ENCODE data around the gene CRB3. TPM values are rescaled to one million over a fixed set of nuclear protein-coding genes. Genes with fewer than 3 reads are reported as not detected.

Gene CRB3
- total RNA-seq, 1 experiment from 2014 or later = 53.9 TPM

- H3K27me3 ChIP-seq (replicated peaks; ENCODE audit: control insufficient read depth, insufficient read depth, low read length) = no peaks in the 10 kb centered on the region
- no peaks in the 10 kb centered on the region for H3K36me3 ChIP-seq (ENCODE audit: control insufficient read depth, insufficient read depth, low read length)
- Mint-ChIP-seq H3K27me3 (ENCODE audit: insufficient read depth, unreplicated experiment) (peaks cover 3% of the 10 kb centered on the region), H3K27ac (ENCODE audit: unreplicated experiment) (no peak overlapping the region), H3K4me1 (ENCODE audit: low read depth, unreplicated experiment) (peaks cover 11% of the 10 kb centered on the region), H3K9me3 (ENCODE audit: unreplicated experiment) (no peaks in the 10 kb centered on the region), H3K4me3 (ENCODE audit: unreplicated experiment) (no peak overlapping the region), H3K36me3 (ENCODE audit: insufficient read depth, unreplicated experiment) (no peaks in the 10 kb centered on the region)
- H3K4me1 ChIP-seq = no peaks in the 10 kb centered on the region
- no peaks in the 10 kb centered on the region for H3K9me3 ChIP-seq
- ChIA-PET CTCF (interaction anchor here (1.2 kb wide), 1 partner anchor 13 kb away, joined by 4 read pairs; no protein-coding TSS in a partner anchor), POLR2A (no interaction called here)
- BruUV-seq (replicated peaks) = no TSS peak
- intact Hi-C loops (cut with micrococcal nuclease; ENCODE audit: unreplicated experiment) = no loop called here
- no peak for DNase-seq
- no peak for TF ChIP-seq CTCF (IDR thresholded peaks at IDR 0.05; ENCODE audit: insufficient read depth in 1 of 2, low read depth in 1 of 2, low read length in 1 of 2, severe bottlenecking in 1 of 2, unreplicated experiment in 1 of 2)
- H3K4me3 ChIP-seq (ENCODE audit: low read depth, low read length) = no peak overlapping the region
Measured at GRCh38 chr19:6489278-6490061, 25.4 kb downstream of the CRB3 start.

GRCh38 chr19:6490134-6490533 lies 26.1 kb downstream of the CRB3 start:
- Mint-ChIP-seq H3K27me3 (ENCODE audit: insufficient read depth, unreplicated experiment) (peaks cover 3% of the 10 kb centered on the region), H3K27ac (ENCODE audit: unreplicated experiment) (no peak overlapping the region), H3K4me3 (ENCODE audit: unreplicated experiment) (peak overlapping the region; percentile 34), H3K9me3 (ENCODE audit: unreplicated experiment) (no peaks in the 10 kb centered on the region), H3K4me1 (ENCODE audit: low read depth, unreplicated experiment) (peaks cover 15% of the 10 kb centered on the region), H3K36me3 (ENCODE audit: insufficient read depth, unreplicated experiment) (no peaks in the 10 kb centered on the region)
- Histone ChIP-seq H3K4me3 (ENCODE audit: low read depth, low read length) (no peak overlapping the region), H3K27me3 (replicated peaks; ENCODE audit: control insufficient read depth, insufficient read depth, low read length) (no peaks in the 10 kb centered on the region), H3K36me3 (ENCODE audit: control insufficient read depth, insufficient read depth, low read length) (no peaks in the 10 kb centered on the region), H3K9me3 (no peaks in the 10 kb centered on the region), H3K4me1 (no peaks in the 10 kb centered on the region)
- intact Hi-C loops (cut with micrococcal nuclease; ENCODE audit: unreplicated experiment) = no loop called here
- BruUV-seq (replicated peaks) = no TSS peak
- POLR2A ChIA-PET = no interaction called here
- no peak for TF ChIP-seq CTCF (IDR thresholded peaks at IDR 0.05; ENCODE audit: insufficient read depth in 1 of 2, low read depth in 1 of 2, low read length in 1 of 2, severe bottlenecking in 1 of 2, unreplicated experiment in 1 of 2)
- no peak for DNase-seq
- CTCF ChIA-PET = interaction anchor here (1.2 kb wide), 1 partner anchor 14 kb away, joined by 4 read pairs; no protein-coding TSS in a partner anchor

DNA sequence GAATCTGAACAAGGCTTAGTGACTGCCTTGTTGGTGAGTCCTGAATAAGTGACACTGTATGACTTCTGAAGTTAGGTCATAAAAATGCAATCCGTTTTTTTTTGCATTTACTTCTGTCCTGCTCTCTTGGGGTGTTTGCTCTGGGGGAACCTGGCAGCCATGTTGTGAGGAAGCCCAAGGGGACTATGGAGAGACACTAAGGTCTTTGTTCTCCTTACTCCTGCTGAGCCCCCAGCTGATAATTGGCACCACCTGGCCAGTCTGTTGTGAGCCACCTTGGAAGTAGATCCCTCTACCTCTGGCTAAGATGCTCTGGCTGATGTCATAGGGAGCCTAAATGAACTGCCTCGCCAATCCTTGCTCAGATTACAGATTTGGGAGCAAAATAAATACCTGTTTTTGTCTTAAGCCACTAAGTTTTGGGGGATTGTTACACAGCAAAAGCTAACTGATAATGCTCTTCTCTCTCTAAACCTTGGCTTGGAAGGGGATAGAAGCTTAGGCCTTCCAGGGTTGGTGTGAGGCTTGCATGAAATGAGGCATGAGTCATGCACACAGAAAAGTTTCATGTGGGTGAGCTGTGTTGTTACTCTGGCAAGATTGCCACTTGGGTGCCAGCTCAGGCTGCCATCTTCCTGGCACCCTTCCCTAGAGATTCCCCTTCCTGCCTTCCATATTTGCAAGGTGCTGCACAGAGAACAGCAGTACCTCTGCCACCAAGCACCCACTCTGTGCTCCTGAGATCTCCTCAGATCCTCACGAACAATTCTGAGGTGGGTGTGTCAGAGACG lies 27.9 kb downstream of the CRB3 start:
- H3K36me3 ChIP-seq (ENCODE audit: control insufficient read depth, insufficient read depth, low read length) = no peaks in the 10 kb centered on the region
- Mint-ChIP-seq H3K9me3 (ENCODE audit: unreplicated experiment) (no peaks in the 10 kb centered on the region), H3K4me1 (ENCODE audit: low read depth, unreplicated experiment) (peaks cover 15% of the 10 kb centered on the region), H3K36me3 (ENCODE audit: insufficient read depth, unreplicated experiment) (no peaks in the 10 kb centered on the region), H3K4me3 (ENCODE audit: unreplicated experiment) (no peak overlapping the region), H3K27ac (ENCODE audit: unreplicated experiment) (no peak overlapping the region), H3K27me3 (ENCODE audit: insufficient read depth, unreplicated experiment) (peaks cover 3% of the 10 kb centered on the region)
- no peaks in the 10 kb centered on the region for H3K9me3 ChIP-seq
- H3K27me3 ChIP-seq (replicated peaks; ENCODE audit: control insufficient read depth, insufficient read depth, low read length) = no peaks in the 10 kb centered on the region
- ChIA-PET POLR2A (no interaction called here), CTCF (no interaction called here)
- no peak for DNase-seq
- no peak overlapping the region for H3K4me3 ChIP-seq (ENCODE audit: low read depth, low read length)
- intact Hi-C loops (cut with micrococcal nuclease; ENCODE audit: unreplicated experiment) = no loop called here
- no peaks in the 10 kb centered on the region for H3K4me1 ChIP-seq
- TF ChIP-seq CTCF (IDR thresholded peaks at IDR 0.05; ENCODE audit: insufficient read depth in 1 of 2, low read depth in 1 of 2, low read length in 1 of 2, severe bottlenecking in 1 of 2, unreplicated experiment in 1 of 2) = no peak
- BruUV-seq (replicated peaks) = no TSS peak

Data from Caco-2 (cell line).